Measurements from ENCODE around the gene PROC.
"Not testable (repeated sequence)": the region's sequence is repeated elsewhere in the genome, so short reads cannot be mapped to it uniquely, and the experiment has no call there.

PROC gene

GRCh38 chr2:127394492-127394891, 23.7 kb upstream of the PROC start:
- ATAC-seq, result no peak
- no peak for DNase-seq

DNA sequence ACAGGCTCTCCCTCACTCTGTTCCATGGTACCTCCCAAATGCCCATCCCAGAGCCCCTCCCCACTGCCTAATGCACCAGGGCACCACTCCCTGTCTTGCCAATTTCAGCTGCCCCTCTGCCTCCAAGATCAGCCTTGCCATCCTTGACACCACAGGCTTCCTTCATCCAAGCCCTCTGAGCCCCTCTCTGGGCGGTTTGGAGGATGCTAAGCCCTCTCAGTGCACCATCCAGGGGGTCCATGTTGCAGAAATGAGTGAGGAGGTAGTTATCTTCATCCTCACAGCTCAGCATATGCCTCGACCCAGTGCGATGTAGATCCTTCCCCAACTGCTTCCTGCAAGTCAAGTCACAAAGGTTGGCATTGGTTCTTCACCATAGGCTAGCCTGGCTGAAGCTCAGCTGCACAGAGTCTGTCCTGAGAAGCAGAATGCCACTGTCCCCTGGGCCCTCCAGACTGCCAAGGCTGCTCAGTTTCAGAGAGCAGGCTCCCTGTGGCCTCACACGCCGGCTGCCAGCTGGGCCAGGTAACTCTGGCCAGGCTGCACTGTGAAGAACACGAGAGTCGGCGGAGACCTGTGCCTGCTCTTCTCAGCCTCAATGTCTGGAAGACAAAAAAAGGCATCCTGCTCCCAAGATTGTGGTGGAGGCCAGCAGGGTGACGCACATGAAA, 20.5 kb upstream of the PROC start:
- DNase-seq (no peak), ATAC-seq (no peak)

DNA sequence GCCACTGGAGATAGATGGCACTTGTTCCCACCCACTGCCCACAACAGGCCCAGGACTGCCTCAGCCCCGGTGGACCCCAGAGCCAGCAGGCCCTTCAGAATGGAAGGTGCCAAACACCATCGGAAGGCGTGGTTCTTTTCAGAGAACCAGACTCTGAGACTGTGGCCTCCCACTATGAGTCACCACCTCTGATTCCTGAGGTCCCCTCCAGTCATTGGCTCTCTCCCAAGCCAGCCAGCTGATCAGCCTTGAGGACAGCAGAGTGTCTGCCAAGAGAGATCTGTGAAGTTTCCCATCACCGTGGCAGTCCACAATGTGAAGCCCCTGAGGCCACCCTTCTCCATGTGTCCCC, 20.0 kb upstream of the PROC start:
- DNase-seq (peak; percentile 64), ATAC-seq (peak; percentile 65)

GRCh38 chr2:127400533-127400896, 17.7 kb upstream of the PROC start:
- ATAC-seq, result no peak
- DNase-seq, result no peak

DNA sequence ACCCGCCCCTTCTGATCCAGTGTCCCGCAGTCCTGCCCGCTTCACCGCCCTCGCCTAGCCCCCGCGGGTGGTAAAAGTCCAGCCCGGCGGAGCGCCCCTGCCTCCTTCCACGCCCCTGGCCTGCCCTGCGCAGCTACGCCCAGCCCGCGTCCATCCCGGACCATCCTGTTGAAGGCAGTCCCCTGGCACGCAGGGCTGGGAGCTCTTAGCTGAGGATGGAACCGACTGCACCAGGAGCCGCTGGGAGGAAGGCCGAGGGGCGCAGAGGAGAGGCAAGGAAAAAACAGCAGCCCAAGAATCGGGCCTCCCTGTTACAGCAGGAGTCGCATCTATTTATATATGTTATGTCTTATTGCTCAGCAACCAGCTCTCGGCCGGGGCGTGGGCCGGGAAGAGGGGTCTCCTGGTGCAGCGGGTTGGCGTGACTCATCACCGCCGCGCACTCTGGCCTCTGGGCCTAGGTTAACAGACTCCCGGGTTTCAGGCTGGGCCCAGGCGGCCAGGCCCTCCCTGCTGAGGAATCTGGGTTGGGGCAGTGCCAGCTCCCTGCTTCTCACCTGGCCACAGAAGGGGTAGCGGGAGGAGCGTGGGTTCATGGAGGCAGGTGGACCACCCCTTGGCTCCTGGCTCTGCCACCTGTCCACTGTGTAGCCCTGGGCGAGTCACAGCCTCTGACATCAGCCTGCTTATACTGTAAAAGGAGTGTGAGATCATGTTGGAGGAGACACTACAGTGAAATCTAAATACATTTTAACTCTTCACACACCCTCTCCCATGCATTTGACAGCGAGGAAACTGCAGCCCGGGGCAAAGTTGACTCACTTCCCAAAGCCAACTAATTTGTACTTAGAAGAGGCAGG, 17.1 kb upstream of the PROC start:
- peak; percentile 74 for ATAC-seq
- no peak for DNase-seq

- DNase-seq (peak; percentile 62), ATAC-seq (peak; percentile 72)
These were observed 16.2 kb upstream of the PROC start for GRCh38 chr2:127401757-127402695.

DNA sequence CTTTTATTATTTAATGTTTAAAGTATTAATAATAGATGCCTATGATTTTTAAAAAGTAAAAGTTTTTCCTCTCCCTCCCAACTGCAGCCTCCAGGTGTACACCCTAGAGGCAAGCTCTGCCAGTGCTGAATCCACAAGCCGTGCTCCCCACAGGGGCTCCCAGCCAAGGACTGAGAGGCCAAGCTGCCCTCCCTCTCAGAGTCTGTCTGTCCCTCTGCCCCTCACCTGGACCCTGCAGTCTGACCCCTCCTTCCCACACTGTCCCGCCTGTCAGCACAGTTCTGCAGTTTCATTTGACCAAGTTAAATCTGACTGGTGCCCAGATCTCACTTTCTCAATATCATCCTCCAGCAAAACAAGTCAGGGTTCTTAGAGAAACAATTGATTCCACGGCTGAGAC, 14.8 kb upstream of the PROC start:
- no peak for ATAC-seq
- no peak for DNase-seq

- ATAC-seq, result no peak
- no peak for DNase-seq
These were observed 13.6 kb upstream of the PROC start for GRCh38 chr2:127404466-127405254.

DNA sequence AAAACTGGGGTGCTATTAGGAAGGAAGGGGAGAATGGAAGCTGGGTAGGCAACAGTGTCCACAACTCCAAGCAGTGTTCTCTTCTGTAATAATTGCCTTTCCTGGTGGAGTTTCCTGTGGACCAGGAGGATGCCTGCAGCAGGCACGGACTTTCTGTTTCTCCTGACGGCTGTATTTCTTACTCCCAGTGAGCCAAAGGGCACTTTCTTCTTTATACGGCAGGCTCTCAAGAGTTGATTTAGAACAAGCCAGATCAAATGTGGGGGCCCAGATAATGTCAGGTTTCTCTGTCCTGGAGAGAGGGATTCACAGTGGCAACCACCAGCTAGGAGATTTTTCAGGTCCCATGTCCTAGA, 13.0 kb upstream of the PROC start:
- no peak for ATAC-seq
- DNase-seq, result no peak

GRCh38 chr2:127406454-127406853, 11.8 kb upstream of the PROC start:
- DNase-seq (no peak), ATAC-seq (no peak)

DNA sequence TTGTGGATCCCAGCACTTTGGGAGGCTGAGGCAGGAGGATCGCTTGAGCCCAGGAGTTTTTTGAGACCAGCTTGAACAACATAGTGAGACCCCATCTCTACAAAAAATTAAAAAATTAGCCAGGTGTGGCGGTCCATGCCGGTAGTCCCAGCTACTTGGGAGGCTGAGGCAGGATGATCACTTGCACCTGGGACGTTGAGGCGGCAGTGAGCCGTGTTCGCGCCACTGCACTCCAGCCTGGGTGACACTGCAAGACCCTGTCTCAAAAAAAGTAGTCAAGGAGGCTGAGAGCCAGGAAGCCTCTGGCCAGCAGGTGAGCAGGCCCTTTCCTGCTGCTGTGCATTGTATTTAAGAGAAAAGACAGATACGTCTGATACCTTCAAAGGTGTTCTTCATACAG, 11.1 kb upstream of the PROC start:
- no peak for DNase-seq
- ATAC-seq, result no peak

GRCh38 chr2:127407661-127408003, 10.6 kb upstream of the PROC start:
- peak; percentile 31 for ATAC-seq

DNA sequence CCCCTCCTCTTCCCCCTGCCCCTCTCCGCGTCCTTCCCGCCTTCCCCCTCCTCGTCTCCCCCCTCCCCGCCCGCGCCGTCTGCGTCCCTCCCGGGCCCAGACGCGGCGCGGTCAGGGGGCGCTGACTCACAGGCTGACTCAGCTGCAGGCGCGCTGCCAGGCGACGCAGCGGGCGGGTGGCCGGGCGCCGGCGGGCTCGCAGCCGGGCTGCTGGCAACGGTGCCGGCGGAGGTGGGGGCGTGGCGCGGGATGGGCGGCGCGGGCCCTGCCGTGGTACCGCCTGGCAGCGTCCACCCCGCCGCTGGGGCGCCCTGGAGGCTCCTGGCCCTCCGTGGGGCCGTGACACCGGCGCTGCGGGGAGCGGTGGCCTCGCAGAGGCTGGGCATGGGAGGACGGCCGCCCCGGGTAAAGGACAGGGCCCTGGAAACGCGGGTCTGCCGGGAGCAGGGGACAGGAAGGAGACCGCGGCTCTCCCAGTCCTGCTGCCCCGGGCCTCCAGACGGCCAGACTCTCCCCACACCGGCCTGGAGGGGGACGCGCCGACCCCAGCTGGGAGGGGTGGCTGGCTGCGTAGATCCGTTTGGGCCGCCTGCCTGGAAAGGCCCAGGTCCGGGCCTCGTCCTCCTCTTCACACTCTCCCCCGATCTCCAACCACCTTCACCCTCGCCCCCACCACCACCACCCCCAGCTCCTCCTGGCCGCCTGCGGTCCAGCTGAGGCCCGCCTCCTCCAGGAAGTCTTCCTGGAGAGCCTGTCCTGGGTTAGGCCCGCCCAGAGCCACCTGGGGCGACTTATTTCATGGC, 10.0 kb upstream of the PROC start:
- ATAC-seq (peak; percentile 85), DNase-seq (peak; percentile 94)

More at GRCh38 chr2:127407661-127408003, 10.6 kb upstream of the PROC start:
- DNase-seq, result no peak

DNA sequence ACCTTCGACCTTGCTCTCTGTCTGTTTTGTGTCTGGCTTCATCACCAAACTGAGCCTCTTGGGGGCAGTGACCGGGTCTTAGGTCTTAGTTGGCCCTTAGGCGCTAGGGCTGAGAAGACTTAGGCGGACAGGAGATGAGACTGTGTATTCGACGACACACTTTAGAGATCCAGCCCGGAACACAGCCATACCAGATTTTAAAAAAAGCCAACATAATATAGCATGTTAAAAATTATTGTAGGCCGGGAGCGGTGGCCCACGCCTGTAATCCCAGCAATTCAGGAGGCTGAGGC, 9.5 kb upstream of the PROC start:
- DNase-seq (no peak), ATAC-seq (no peak)

DNA sequence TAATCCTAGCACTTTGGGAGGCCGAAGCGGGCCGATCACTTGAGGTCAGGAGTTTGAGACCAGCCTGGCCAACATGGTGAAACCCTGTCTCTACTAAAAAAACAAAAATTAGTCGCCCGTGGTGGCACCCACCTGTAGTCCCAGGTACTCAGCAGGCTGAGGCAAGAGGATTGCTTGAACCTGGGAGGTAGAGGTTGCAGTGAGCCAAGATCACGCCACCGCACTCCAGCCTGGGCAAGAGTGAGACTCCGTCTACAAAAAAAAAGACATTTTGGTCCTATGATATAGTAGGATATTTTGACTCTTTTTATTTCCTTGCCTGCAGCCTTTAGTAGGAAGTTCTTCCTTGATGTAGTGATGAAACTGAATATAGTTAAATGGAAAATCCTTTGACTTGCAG, 8.5 kb upstream of the PROC start:
- ATAC-seq, DNase-seq: not testable (repeated sequence)

- ATAC-seq (peak; percentile 76), DNase-seq (no peak)
These were observed 7.2 kb upstream of the PROC start for GRCh38 chr2:127410871-127411652.

- ATAC-seq, result no peak
- DNase-seq, result no peak
These were observed 6.4 kb upstream of the PROC start for GRCh38 chr2:127411653-127412369.

DNA sequence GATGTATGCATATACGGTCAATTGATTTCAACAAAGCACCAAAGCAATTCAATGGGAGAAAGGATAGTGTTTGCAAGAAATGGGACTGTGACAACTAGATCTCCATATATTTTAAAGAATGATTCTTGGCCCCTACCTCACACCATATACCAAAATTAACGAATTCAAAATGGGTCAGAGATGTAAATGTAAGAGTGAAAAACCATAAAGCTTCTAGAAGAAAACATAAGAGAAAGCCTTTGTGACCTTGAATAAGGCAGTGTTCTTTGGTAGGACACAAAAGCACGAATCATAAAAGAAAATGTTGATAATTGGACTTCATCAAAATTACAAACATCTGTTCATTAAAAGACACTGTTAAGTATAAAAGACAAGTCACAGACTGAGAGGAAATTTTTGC, 5.0 kb upstream of the PROC start:
- DNase-seq (no peak), ATAC-seq (no peak)

DNA sequence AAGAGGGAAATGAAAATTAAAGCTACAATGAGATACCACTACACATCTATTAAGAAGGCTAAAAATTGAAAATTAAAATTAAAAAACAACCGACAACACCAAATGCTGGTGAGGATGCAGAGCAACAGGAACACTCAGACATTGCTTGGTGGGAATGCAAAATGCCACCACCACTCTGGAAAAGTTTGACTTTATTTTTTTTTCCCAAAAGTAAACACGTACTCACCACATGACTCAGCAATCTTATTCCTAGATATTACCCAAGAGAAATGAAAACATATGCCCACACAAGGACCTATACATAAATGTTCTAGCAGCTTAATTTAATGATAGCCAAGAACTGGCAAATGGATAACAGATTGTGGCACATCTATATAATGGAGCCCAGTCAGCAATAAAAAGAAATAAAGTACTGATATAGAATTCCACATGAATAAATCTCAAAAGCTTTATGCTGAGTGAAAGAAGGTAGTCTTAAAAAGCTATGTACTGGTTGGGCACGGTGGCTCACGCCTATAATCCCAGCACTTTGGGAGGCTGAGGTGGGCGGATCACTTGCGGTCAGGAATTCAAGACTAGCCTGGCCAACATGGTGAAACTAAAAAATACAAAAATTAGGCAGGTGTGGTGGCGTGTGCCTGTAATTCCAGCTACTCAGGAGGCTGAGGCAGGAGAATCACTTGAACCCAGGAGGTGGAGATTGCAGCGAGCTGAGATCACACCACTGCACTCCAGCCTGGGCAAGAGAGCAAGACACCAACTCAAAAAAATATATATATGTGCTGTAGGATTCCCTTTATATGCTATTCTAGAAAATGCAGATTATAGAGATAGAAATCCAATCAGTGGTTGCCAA, 4.2 kb upstream of the PROC start:
- ATAC-seq (no peak), DNase-seq (no peak)

Data from stimulated activated naive CD8-positive, alpha-beta T cell treated with anti-CD3 and anti-CD28 coated beads, Interleukin-15, Interleukin-2, amounts not matched to agents 100 U/mL and 50 U/mL, for 24 hours (primary cell).